Measurements from ENCODE around the gene ZFYVE9.

DNA sequence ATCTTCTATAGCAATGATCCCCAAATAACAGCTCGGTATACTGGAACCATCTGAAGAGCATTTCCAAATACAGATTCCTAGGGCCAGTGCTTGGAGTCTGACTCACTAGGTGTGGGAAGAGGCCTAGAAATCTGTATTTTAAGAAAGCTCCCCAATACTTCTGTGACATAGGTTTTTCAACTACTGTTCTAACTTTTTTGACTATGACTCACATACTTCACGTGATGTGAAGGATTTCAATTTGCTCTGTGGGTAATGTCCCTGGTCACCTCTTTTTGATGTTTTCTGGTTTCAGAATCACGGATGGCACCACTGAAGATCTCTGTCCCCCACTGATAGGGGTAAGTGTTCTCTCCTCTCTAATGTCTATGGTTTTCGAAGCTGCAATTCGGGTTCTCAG lies 251.3 kb downstream of the ZFYVE9 start:
- no peak for TF ChIP-seq POLR2A (IDR thresholded peaks at IDR 0.05; ENCODE audit: low read length)
- TF ChIP-seq GATA1 (IDR thresholded peaks at IDR 0.05; ENCODE audit: low read depth, low read length): no peak

Data from erythroblast (primary cell).